Panc1 (cell line): ENCODE results near the gene LCE3A.
"Not testable (repeated sequence)": the region's sequence is repeated elsewhere in the genome, so short reads cannot be mapped to it uniquely, and the experiment has no call there.

Experiments used
- POLR2AphosphoS5 ChIP-seq: IDR thresholded peaks from 2 replicates; pipeline ENCODE4 v1.6.1; 2012; ENCODE audit warnings: mild to moderate bottlenecking, low read depth, low read length, moderate library complexity
- TF ChIP-seq, protein P1 (sequence below): fragments of 450-650 bp; IDR thresholded peaks from 2 replicates; pipeline ENCODE4 v1.5.1; 2017; ENCODE audit warnings: mild to moderate bottlenecking

- TF ChIP-seq, protein P1, sequence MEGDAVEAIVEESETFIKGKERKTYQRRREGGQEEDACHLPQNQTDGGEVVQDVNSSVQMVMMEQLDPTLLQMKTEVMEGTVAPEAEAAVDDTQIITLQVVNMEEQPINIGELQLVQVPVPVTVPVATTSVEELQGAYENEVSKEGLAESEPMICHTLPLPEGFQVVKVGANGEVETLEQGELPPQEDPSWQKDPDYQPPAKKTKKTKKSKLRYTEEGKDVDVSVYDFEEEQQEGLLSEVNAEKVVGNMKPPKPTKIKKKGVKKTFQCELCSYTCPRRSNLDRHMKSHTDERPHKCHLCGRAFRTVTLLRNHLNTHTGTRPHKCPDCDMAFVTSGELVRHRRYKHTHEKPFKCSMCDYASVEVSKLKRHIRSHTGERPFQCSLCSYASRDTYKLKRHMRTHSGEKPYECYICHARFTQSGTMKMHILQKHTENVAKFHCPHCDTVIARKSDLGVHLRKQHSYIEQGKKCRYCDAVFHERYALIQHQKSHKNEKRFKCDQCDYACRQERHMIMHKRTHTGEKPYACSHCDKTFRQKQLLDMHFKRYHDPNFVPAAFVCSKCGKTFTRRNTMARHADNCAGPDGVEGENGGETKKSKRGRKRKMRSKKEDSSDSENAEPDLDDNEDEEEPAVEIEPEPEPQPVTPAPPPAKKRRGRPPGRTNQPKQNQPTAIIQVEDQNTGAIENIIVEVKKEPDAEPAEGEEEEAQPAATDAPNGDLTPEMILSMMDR = not testable (repeated sequence)
- TF ChIP-seq POLR2AphosphoS5 = not testable (repeated sequence)
Measured at GRCh38 chr1:152666171-152666570, 43.3 kb upstream of the LCE3A start.
